Erythroblast (primary cell): Measurements from ENCODE around the gene FLRT2.

Experiments used
- DNase-seq, 2 experiments: peaks; one replicate each; lab custom pipeline; 2025; lab: John Stamatoyannopoulos, UW
- GATA1 ChIP-seq: IDR thresholded peaks from 2 replicates; pipeline ENCODE4 v1.6.1; 2011; ENCODE audit warnings: low read depth, mild to moderate bottlenecking, control low read depth, low read length, moderate library complexity
- POLR2A ChIP-seq: IDR thresholded peaks from 2 replicates; pipeline ENCODE4 v1.6.1; 2011; ENCODE audit warnings: mild to moderate bottlenecking, low read length

Gene FLRT2

GRCh38 chr14:85564841-85565527, 35.0 kb downstream of the FLRT2 start:
- no peak for DNase-seq
- TF ChIP-seq POLR2A, result no peak
- no peak for TF ChIP-seq GATA1

GRCh38 chr14:85565862-85566296, 35.9 kb downstream of the FLRT2 start:
- TF ChIP-seq GATA1 (no peak), POLR2A (no peak)
- no peak for DNase-seq

GRCh38 chr14:85566603-85567002, 36.7 kb downstream of the FLRT2 start:
- TF ChIP-seq GATA1, result no peak
- TF ChIP-seq POLR2A, result no peak
- no peak for DNase-seq

GRCh38 chr14:85572011-85572410, 42.1 kb downstream of the FLRT2 start:
- no peak for TF ChIP-seq GATA1
- no peak for TF ChIP-seq POLR2A
- DNase-seq, result no peak

GRCh38 chr14:85572845-85573244, 42.9 kb downstream of the FLRT2 start:
- DNase-seq, result no peak
- TF ChIP-seq POLR2A (no peak), GATA1 (no peak)

GRCh38 chr14:85573406-85573805, 43.5 kb downstream of the FLRT2 start:
- no peak for DNase-seq
- TF ChIP-seq GATA1 (no peak), POLR2A (no peak)

GRCh38 chr14:85574853-85575616, 45.1 kb downstream of the FLRT2 start:
- TF ChIP-seq GATA1 (no peak), POLR2A (no peak)
- DNase-seq, result no peak

- TF ChIP-seq GATA1 (no peak), POLR2A (no peak)
- DNase-seq, result no peak
Measured at GRCh38 chr14:85575617-85575898, 45.6 kb downstream of the FLRT2 start.

- TF ChIP-seq GATA1 (no peak), POLR2A (no peak)
- no peak for DNase-seq
Measured at GRCh38 chr14:85576218-85576617, 46.3 kb downstream of the FLRT2 start.

GRCh38 chr14:85576848-85577542, 47.1 kb downstream of the FLRT2 start:
- TF ChIP-seq GATA1 (no peak), POLR2A (no peak)
- DNase-seq, result no peak

- no peak for TF ChIP-seq GATA1
- TF ChIP-seq POLR2A, result no peak
- DNase-seq, result no peak
Measured at GRCh38 chr14:85577543-85578114, 47.7 kb downstream of the FLRT2 start.

- TF ChIP-seq POLR2A (no peak), GATA1 (no peak)
- DNase-seq, result no peak
Measured at GRCh38 chr14:85578357-85578756, 48.4 kb downstream of the FLRT2 start.

GRCh38 chr14:85578930-85579329, 49.0 kb downstream of the FLRT2 start:
- TF ChIP-seq GATA1, result no peak
- no peak for TF ChIP-seq POLR2A
- no peak for DNase-seq

- TF ChIP-seq POLR2A (no peak), GATA1 (no peak)
Measured at GRCh38 chr14:85579942-85580341, 50.0 kb downstream of the FLRT2 start.

More at GRCh38 chr14:85579942-85580341, 50.0 kb downstream of the FLRT2 start:
- DNase-seq, result no peak
